ENCODE data around the gene ITPR1.

- no peak for TF ChIP-seq CTCF (IDR thresholded peaks at IDR 0.05)
- no peak for TF ChIP-seq POLR2A (IDR thresholded peaks at IDR 0.05)
Observed at GRCh38 chr3:4606911-4607310, 113.8 kb downstream of the ITPR1 start.
